A549 (cell line): Measurements from ENCODE around the gene ABCB9. TPM values are rescaled to one million over a fixed set of nuclear protein-coding genes. Genes with fewer than 3 reads are reported as not detected.

Experiments used
- ATAC-seq, 2 experiments: fragments of 200-7000 bp in 1 of 2; fragments of >200 bp in 1 of 2; cut with Nextera tagmentation in 1 of 2; cut with Tn5 transposase in 1 of 2; 3 replicates each; pipeline versions ENCODE4 v1.8.0 to v1.9.1; 2018 to 2020; ENCODE audit warnings: mild to moderate bottlenecking in 1 of 2, moderate library complexity in 1 of 2
- CTCF ChIA-PET: fragments of 300-600 bp; sonication (Branson Sonifier 250); formaldehyde crosslinking; extraction: SDS; loops from one replicate; lab custom pipeline; 2021; ENCODE audit warnings: antibody characterized with exemption, inconsistent platforms; lab: Yijun Ruan, JAX
- POLR2A ChIA-PET: fragments of 350-600 bp; formaldehyde crosslinking; extraction: SDS; loops from one replicate; lab custom pipeline; 2021; ENCODE audit warnings: antibody characterized with exemption, inconsistent platforms; lab: Yijun Ruan, JAX
- DNase-seq, 2 experiments: peaks; one replicate each; pipeline versions ENCODE4 v3.0.0 to v3.0.0-alpha.2; 2011 to 2016; ENCODE audit warnings: low read depth in 1 of 2, low spot score in 1 of 2
- FAIRE-seq: peaks from 2 replicates; lab custom pipeline; 2011; peaks lifted over from hg19 to GRCh38; lab: Jason Lieb, UNC
- H3K27ac ChIP-seq, 2 experiments: fragments of >200 bp; sonication (Bioruptor Twin); formaldehyde crosslinking; 3 replicates each; pipeline ENCODE4 v1.5.1; 2016 to 2017
- H3K4me1 ChIP-seq: fragments of >200 bp; sonication (Bioruptor Twin); formaldehyde crosslinking; 3 replicates; pipeline ENCODE4 v1.6.1; 2016
- H3K4me2 ChIP-seq: fragments of >200 bp; sonication (Bioruptor Twin); formaldehyde crosslinking; 3 replicates; pipeline ENCODE4 v1.6.1; 2016
- H3K4me3 ChIP-seq: fragments of >200 bp; sonication (Bioruptor Twin); formaldehyde crosslinking; 3 replicates; pipeline ENCODE4 v1.5.1; 2016
- H3K9me3 ChIP-seq: fragments of >200 bp; sonication (Bioruptor Twin); formaldehyde crosslinking; 3 replicates; pipeline ENCODE4 v1.6.1; 2016
- CHD2 ChIP-seq: fragments of 150-350 bp; IDR thresholded peaks from 2 replicates; pipeline ENCODE4 v1.6.1; 2014; ENCODE audit warnings: low read length; ENCODE audit not compliant: partially characterized antibody
- CHD4 ChIP-seq: fragments of 200-600 bp; sonication (generic); IDR thresholded peaks from 2 replicates; pipeline ENCODE4 v1.6.1; 2016; ENCODE audit warnings: antibody characterized with exemption, mild to moderate bottlenecking, borderline replicate concordance
- E2F6 ChIP-seq: IDR thresholded peaks from 2 replicates; pipeline ENCODE4 v1.6.1; 2012; ENCODE audit warnings: low read depth, borderline replicate concordance
- EHMT2 ChIP-seq: fragments of 200-600 bp; sonication (generic); IDR thresholded peaks from 2 replicates; pipeline ENCODE4 v1.6.1; 2016; ENCODE audit warnings: antibody characterized with exemption, low read depth, mild to moderate bottlenecking, moderate library complexity
- EP300 ChIP-seq, 2 experiments: fragments of >200 bp; sonication (Bioruptor Twin); formaldehyde crosslinking; IDR thresholded peaks; 2 replicates in 1 of 2; 3 replicates in 1 of 2; pipeline ENCODE4 v1.6.1; 2016 to 2017
- ESRRA ChIP-seq: fragments of 150-350 bp; IDR thresholded peaks from 2 replicates; pipeline ENCODE4 v1.6.1; 2014; ENCODE audit warnings: mild to moderate bottlenecking, low read length, borderline replicate concordance
- FOXS1 ChIP-seq: fragments of 250-450 bp; sonication (Bioruptor Pico); IDR thresholded peaks from 2 replicates; pipeline ENCODE4 v1.5.0; 2020; ENCODE audit warnings: mild to moderate bottlenecking, moderate library complexity
- HEYL ChIP-seq: fragments of 250-450 bp; sonication (Bioruptor Pico); IDR thresholded peaks from 2 replicates; pipeline ENCODE4 v1.8.0; 2021; ENCODE audit warnings: mild to moderate bottlenecking, moderate library complexity
- HOXB5 ChIP-seq: fragments of 250-450 bp; sonication (Bioruptor Pico); IDR thresholded peaks from 2 replicates; pipeline ENCODE4 v1.5.0; 2020; ENCODE audit warnings: mild to moderate bottlenecking, moderate library complexity
- KDM1A ChIP-seq: fragments of 200-600 bp; sonication (generic); IDR thresholded peaks from 2 replicates; pipeline ENCODE4 v1.6.1; 2016; ENCODE audit warnings: low read depth, mild to moderate bottlenecking
- MAFK ChIP-seq: fragments of 450-650 bp; IDR thresholded peaks from 2 replicates; pipeline ENCODE4 v1.6.1; 2014; ENCODE audit not compliant: partially characterized antibody
- MAZ ChIP-seq: fragments of 150-350 bp; IDR thresholded peaks from 2 replicates; pipeline ENCODE4 v1.6.1; 2014; ENCODE audit warnings: antibody characterized with exemption, low read depth, low read length, borderline replicate concordance
- MYC ChIP-seq: IDR thresholded peaks from 2 replicates; pipeline ENCODE4 v1.6.1; 2012; ENCODE audit warnings: mild to moderate bottlenecking, inconsistent platforms, low read length, improper control_type of control experiment, borderline replicate concordance
- POLR2A ChIP-seq: IDR thresholded peaks from 2 replicates; pipeline ENCODE4 v1.6.1; 2012; ENCODE audit warnings: mild to moderate bottlenecking, low read length
- POLR2AphosphoS2 ChIP-seq: conservative IDR thresholded peaks from 2 replicates; pipeline ENCODE4 v1.6.1; 2012; ENCODE audit warnings: low read length, improper control_type of control experiment, inconsistent platforms
- RAD21 ChIP-seq, 2 experiments: fragments of >200 bp in 1 of 2; sonication (Bioruptor Twin) in 1 of 2; formaldehyde crosslinking in 1 of 2; IDR thresholded peaks in 1 of 2; conservative IDR thresholded peaks in 1 of 2; 2 replicates in 1 of 2; 3 replicates in 1 of 2; pipeline ENCODE4 v1.6.1; 2012 to 2018; ENCODE audit warnings: inconsistent platforms in 1 of 2
- RARB ChIP-seq: fragments of 250-450 bp; sonication (Bioruptor Pico); IDR thresholded peaks from 2 replicates; pipeline ENCODE4 v1.8.0; 2021; ENCODE audit warnings: mild to moderate bottlenecking, moderate library complexity
- SREBF2 ChIP-seq: fragments of 450-650 bp; IDR thresholded peaks from 2 replicates; pipeline ENCODE4 v1.6.1; 2014; ENCODE audit warnings: mild to moderate bottlenecking, moderate library complexity
- USF2 ChIP-seq: fragments of 450-650 bp; IDR thresholded peaks from 2 replicates; pipeline ENCODE4 v1.6.1; 2014; ENCODE audit warnings: antibody characterized with exemption
- ZC3H11A ChIP-seq: fragments of 450-650 bp; IDR thresholded peaks from 2 replicates; pipeline ENCODE4 v1.6.1; 2014; ENCODE audit warnings: antibody characterized with exemption, mild to moderate bottlenecking
- ZFP36 ChIP-seq: fragments of 450-650 bp; IDR thresholded peaks from 2 replicates; pipeline ENCODE4 v1.6.1; 2014; ENCODE audit warnings: borderline replicate concordance; ENCODE audit not compliant: partially characterized antibody
- ZSCAN20 ChIP-seq: fragments of 250-450 bp; sonication (Bioruptor Pico); IDR thresholded peaks from 2 replicates; pipeline ENCODE4 v1.8.0; 2022; ENCODE audit warnings: mild to moderate bottlenecking, moderate library complexity
- WGBS: methylation state at CpG from one replicate; pipeline ENCODE4 v1.1.6; 2017; ENCODE audit errors: missing lambda C conversion rate; 5-methylcytosine and 5-hydroxymethylcytosine counted together
- polyA plus RNA-seq, 4 experiments: library from polyadenylated mRNA; depleted of rRNA in 3 of 4; stranded (reverse); fragments of >200 nt; fragmentation: RNase III in 1 of 4; extraction: RNeasy Plus Mini Kit Qiagen cat#74134 plus additional on column Dnase treatment in 1 of 4; gene quantifications; 2 replicates in 3 of 4; 3 replicates in 1 of 4; pipeline ENCODE4 v1.2.3, GENCODE V29; 2011 to 2017

ABCB9 gene
- polyA plus RNA-seq, 2 of the 4 experiments (the other 2 are of a cell fraction): 2.7 to 5.0 TPM

- TF ChIP-seq ZSCAN20 (CRISPR knock-in tag) (no peak), MAFK (no peak), CHD4 (no peak)
Measured at GRCh38 chr12:122980183-122981035, 14.1 kb upstream of the ABCB9 start, which contains the start of gene ARL6IP4 (continued).

- Histone ChIP-seq H3K9me3 (no peaks in the 10 kb centered on the region), H3K27ac (peak overlapping the region; percentile 92 to 99), H3K4me1 (peaks cover 25% of the 10 kb centered on the region)
- DNase-seq: no peak
- no peak for ATAC-seq
- TF ChIP-seq MAFK (peak; percentile 21), MYC (no peak)
- TF ChIP-seq, all 56 proteins: peak for 1
- 49% methylated on average over 4 of the region's 7 CpGs for WGBS
- peak overlapping the region; percentile 85 for H3K4me2 ChIP-seq
- ChIA-PET POLR2A (interaction anchor here (2.3 kb wide), 1 partner anchor 253 kb away, joined by 12 read pairs; the partner anchor contains the start of genes MPHOSPH9 and MTRFR), CTCF (interaction anchor here (0.6 to 1.5 kb wide), 3 partner anchors 27 to 758 kb away, joined by 3 to 4 read pairs (median 3); partner anchors contain the start of gene PITPNM2)
- peak overlapping the region; percentile 69 for H3K4me3 ChIP-seq
- FAIRE-seq: no peak
Measured at GRCh38 chr12:122979908-122980182, 13.6 kb upstream of the ABCB9 start.

GRCh38 chr12:122979001-122979907 lies 13.0 kb upstream of the ABCB9 start:
- Histone ChIP-seq H3K4me1 (peaks cover 25% of the 10 kb centered on the region), H3K4me3 (peak overlapping the region; percentile 69), H3K4me2 (peak overlapping the region; percentile 85), H3K27ac (peak overlapping the region; percentile 92 to 99), H3K9me3 (no peaks in the 10 kb centered on the region)
- no peak for ATAC-seq
- CTCF ChIA-PET: interaction anchor here (0.6 to 1.5 kb wide), 5 partner anchors 26 to 757 kb away, joined by 3 to 10 read pairs (median 4); partner anchors contain the start of gene PITPNM2
- no peak for TF ChIP-seq SREBF2
- no peak for TF ChIP-seq MYC
- TF ChIP-seq ESRRA: no peak
- TF ChIP-seq RAD21 (conservative IDR thresholded peaks at IDR 0.05 in 1 of 2, IDR thresholded peaks at IDR 0.05 in 1 of 2): no peak
- no peak for TF ChIP-seq RARB (CRISPR knock-in tag)
- POLR2A ChIA-PET: interaction anchor here (2.3 kb wide), 1 partner anchor 254 kb away, joined by 12 read pairs; the partner anchor contains the start of genes MPHOSPH9 and MTRFR
- no peak for DNase-seq
- no peak for FAIRE-seq
- WGBS: 82% methylated on average over 26 of the region's 28 CpGs

GRCh38 chr12:122978507-122978955 lies 12.3 kb upstream of the ABCB9 start:
- WGBS: 93% methylated on average over 21 of the region's 21 CpGs
- H3K4me1 ChIP-seq: peaks cover 25% of the 10 kb centered on the region
- H3K9me3 ChIP-seq: no peaks in the 10 kb centered on the region
- H3K27ac ChIP-seq: no peak overlapping the region; a peak in 1 of 6 replicates
- FAIRE-seq (no peak), ATAC-seq (no peak), DNase-seq (no peak)
- ChIA-PET POLR2A (interaction anchor here (2.3 kb wide), 1 partner anchor 254 kb away, joined by 12 read pairs; the partner anchor contains the start of genes MPHOSPH9 and MTRFR), CTCF (interaction anchor here (0.6 to 1.5 kb wide), 4 partner anchors 65 to 259 kb away, joined by 4 to 10 read pairs (median 4); partner anchors contain the start of gene PITPNM2)
- no peak overlapping the region for H3K4me2 ChIP-seq
- no peak overlapping the region for H3K4me3 ChIP-seq
- TF ChIP-seq EP300 (IDR thresholded peaks at IDR 0.05) (no peak), FOXS1 (CRISPR knock-in tag) (no peak), CHD4 (no peak), KDM1A (no peak), ZC3H11A (no peak), ZFP36 (no peak), HEYL (CRISPR knock-in tag) (no peak), ZSCAN20 (CRISPR knock-in tag) (no peak), RAD21 (conservative IDR thresholded peaks at IDR 0.05 in 1 of 2, IDR thresholded peaks at IDR 0.05 in 1 of 2) (no peak), EHMT2 (no peak), CHD2 (no peak), POLR2A (no peak), MAZ (no peak), USF2 (no peak), POLR2AphosphoS2 (no peak), HOXB5 (CRISPR knock-in tag) (no peak), MAFK (no peak), E2F6 (no peak)
